PFSK-1 (cell line): ENCODE measurements around the gene PLEK.

Experiments
- REST ChIP-seq, 2 experiments: IDR thresholded peaks; 2 replicates each; pipeline versions ENCODE4 v1.6.1 to v1.8.0; 2011 to 2012; ENCODE audit warnings: low read depth in 2 of 2, low read length in 2 of 2, control low read depth in 1 of 2, inconsistent platforms in 1 of 2, mild to moderate bottlenecking in 1 of 2, moderate library complexity in 1 of 2; ENCODE audit not compliant: insufficient read depth in 1 of 2
- SIN3A ChIP-seq: IDR thresholded peaks from 2 replicates; pipeline ENCODE4 v1.6.1; 2012; ENCODE audit warnings: mild to moderate bottlenecking, low read length, moderate library complexity, borderline replicate concordance; ENCODE audit not compliant: insufficient read depth

DNA sequence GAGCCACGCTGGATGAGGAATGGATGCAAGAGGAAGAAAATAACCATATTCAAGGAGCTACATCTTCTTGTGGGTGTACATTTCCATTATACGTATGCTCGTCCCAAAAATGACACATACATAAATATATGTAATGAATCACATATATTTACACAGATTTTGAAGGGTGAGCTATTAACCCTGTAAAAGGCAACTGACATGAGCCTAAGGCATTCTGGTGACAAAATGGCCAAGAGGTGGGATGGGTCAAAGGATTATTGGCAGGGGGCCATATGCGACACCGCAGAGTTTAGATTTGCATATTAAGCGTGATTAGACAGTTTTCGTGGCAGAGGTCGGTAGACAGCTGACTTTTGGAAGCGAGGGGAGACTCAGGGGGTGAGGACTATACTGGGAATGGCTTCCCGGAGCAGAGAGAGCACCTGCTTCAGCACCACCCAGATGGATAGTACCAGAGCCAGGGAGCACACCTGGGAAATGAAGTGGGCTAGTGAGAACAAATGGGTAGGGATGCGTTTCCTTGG is 44.9 kb upstream of the PLEK start:
- TF ChIP-seq SIN3A: no peak
- peak; percentile 78 to 90 for TF ChIP-seq REST (IDR thresholded peaks at IDR 0.05; ENCODE audit: insufficient read depth in 1 of 2, low read depth in 2 of 2, low read length in 2 of 2)
